NCI-H2171 treated with DMSO at 0.1 percent for 48 hours (cell line): ENCODE measurements around the gene CCNJL.
"Not testable (repeated sequence)": the region's sequence is repeated elsewhere in the genome, so short reads cannot be mapped to it uniquely, and the experiment has no call there.

Experiments
- DNase-seq: peaks from one replicate; lab custom pipeline; 2025; lab: John Stamatoyannopoulos, UW

The CCNJL gene, protein sequence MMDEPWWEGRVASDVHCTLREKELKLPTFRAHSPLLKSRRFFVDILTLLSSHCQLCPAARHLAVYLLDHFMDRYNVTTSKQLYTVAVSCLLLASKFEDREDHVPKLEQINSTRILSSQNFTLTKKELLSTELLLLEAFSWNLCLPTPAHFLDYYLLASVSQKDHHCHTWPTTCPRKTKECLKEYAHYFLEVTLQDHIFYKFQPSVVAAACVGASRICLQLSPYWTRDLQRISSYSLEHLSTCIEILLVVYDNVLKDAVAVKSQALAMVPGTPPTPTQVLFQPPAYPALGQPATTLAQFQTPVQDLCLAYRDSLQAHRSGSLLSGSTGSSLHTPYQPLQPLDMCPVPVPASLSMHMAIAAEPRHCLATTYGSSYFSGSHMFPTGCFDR

DNA sequence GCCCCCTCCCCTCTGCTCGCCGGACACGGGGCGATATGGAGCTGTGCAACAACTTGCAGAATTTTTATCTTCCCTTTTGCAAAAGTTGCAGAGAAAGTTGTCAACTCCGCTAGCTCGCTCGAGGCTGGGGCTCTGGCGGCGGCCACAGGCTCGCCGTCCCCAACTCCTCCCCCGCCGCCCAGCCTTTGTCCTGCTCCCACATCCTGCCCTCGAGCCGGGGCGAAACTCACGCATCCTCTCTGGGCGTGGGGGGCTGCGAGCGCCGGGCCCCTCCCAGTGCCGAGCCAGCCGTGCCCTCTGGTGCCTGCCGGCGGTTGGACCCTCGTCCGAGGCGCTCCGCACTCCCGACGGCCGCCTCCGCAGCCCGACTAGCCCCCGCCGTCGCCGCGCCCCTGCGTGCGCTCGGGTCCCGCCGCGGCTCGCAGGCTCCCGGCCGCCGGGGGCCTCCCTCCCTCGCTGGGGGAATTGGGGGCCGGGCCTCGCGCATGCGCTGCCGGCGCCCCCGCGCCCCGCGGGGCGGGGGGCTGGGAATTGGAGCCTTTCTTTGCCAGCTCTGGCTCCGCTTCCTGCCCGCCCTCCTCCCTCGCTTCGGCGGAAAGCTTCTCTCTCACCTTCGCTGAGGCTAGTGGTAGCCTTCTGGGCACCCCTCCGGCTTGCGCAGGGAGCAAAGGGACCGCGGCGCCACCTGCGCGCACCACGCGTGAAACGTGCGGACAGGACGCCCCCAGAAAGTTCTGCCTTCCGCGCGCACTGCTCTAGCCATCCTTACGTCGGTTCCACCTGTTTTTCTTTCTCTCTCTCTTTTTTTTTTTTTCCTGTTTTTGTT, at the start of gene CCNJL:
Gene CCNJL, minus strand, starts transcription at position 431 of the 826 bp plus-strand sequence. CDS start 641 bp downstream, outside the sequence.
- DNase-seq: peak; percentile 70

DNA sequence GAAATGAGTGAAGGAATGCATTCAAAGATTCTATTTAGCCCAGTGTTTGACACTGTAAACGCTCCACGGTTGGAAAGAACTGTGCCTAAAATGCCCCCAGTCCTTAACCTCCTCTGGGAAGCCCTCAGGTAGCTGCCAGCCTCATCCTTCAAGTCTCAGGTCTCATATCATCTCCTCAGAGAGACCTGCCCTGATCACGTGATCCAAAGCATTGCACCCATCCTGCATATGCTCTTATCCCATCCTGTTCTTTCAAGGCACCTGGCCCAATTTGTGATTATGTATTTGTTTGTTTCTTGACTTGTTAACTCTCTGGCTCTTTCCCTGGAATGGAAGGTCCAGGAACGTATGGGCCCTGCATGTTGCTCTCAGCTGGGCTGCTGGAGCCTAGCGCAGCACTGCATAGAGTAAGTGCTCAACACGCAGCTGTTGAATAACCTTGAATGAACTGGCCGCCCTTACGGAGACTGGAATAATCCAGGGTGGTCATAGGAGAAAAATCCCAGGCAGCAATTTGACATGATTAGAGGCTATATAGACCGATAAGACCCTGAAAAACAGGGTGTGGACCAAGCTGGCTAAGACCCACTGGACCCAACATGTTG, 49.4 kb upstream of the CCNJL start:
- DNase-seq: no peak

DNA sequence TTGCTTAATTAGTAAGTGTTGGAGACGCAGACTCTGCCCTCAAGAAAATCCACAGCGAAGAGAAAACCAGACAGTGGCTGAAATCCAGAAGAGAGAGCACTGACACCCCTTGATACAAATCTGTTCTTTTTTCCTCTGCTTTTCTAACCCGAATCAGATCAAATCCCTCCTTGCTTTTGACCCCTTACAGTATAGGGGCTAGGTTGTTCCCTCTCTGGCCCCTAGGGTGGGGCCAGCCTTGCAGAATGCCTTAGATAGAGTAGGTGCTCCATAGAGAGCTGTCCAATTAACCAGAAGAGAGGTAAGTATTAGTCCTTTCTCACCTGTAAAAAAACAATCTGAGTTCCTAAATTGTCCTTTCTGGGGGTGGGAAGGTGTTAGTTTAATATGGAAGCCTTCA, 47.9 kb upstream of the CCNJL start:
- no peak for DNase-seq

DNA sequence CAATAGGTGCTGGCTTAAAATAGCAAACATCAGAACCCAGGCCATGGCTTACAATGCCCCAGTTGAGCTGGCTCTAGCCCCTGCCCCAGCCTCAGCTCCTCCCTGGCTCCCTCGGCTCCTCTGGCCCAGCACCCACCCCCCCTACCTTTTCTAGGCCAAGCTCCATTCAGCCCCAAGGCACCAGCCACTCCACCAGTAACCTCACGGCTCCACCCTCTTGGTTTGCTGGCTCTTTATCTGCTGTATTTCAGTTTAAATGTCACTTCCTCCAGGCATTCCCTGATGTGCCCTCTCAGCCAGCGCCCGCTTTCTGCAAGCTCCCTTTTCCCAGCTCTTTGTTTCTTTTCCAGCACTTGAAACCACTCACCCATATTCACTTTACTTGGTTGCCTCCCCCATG, 47.5 kb upstream of the CCNJL start:
- DNase-seq: no peak

DNA sequence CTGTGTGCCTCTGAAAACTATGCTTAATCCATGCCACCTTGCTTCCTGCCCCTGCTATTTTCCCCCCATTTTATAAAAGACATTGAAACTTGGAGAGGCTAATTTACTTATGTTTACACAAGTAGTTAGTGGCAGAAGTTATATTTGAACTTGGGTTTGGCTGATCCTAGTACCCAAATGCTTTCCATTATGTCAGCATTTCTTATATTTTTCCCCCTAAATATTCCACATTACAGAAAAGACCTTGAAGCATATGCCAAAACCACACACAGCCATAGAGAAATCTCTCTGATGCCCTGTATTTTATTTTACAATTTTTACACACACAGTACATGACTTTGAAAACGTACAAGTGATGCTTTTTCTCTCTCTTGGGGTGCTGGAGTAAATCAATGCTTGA, 46.9 kb upstream of the CCNJL start:
- no peak for DNase-seq

DNA sequence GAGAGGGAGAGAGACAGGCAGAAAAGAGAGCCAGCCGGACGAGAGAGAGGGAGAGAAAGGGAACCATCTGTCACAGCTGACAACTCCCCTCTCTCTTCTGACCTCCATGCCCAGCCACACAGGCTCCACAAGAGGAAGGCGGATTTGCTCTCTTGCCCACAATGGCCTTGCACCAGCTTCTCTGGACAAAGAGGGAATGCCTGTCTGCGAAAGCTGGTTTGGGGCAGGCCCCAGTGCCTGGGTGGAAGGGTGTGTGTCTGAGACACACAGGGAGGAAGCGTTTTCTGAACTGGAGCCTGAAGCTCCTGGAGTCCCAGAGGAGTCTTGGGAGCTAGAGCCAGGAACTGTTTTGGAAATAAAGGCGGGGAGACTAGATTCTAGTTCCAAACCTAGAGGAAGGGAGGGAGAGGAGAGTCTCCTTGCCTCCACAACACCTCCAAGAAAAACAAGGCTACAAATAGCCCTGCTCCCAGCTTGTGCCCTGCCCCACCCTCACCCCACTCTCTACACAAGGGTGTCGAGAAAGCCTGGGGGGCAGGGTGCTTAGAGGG, 45.6 kb upstream of the CCNJL start:
- no peak for DNase-seq

DNA sequence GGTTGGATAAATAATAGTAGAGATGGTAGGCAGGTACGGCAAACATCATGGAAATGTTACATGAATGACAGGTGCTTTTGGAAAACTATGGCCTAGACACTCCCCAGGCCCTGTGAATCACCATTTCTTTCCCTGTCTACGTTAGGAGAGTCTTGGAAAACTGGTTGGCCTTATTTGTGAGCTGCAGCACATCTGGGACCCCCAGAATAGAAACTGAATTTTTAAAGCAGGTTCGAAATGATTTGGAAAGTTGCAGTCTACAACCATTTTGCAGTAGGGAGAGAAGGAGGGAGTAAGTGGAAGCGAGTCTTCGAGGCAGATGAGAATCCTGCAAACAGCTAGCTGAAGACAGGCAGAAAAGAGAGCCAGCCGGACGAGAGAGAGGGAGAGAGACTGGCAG, 45.0 kb upstream of the CCNJL start:
- DNase-seq: no peak

DNA sequence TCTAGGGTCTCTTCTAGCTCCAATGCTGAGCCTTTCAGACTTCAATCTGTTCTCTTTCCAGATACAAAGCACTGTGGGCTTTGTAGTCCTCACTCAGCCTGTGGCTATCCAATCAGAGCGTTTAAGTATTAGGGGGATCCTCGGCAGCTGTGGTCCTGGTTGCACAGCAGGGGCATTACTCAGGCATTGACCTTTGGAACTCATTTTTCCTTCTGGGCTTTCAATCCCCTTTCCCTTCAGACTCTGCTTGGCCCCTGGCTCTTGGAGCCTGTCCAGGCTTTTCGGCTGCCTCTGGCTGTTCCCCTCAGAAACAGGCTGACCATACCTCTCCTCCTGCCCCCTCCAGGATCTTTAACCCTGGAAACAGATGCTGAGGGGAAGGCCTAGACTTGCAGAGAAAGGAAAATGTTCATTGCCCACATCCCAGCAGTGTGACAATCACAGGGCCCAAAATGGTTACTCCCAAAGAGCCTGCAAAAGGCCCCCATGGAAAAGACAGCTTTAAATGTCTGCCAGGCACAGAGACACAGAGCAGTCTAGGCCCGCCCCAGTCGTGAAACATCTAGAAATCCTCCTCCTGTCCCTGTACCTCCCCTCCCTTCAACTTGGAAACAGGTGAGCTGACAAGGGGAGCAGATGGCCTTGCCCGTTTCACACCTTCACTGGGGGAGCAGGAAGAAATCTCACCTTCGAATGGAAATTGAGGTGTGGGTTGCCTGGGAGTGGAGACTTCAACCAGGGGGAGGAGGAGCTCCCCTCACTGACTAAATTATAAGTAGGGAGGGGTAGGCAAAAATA, 44.4 kb upstream of the CCNJL start:
- DNase-seq: peak; percentile 10

DNA sequence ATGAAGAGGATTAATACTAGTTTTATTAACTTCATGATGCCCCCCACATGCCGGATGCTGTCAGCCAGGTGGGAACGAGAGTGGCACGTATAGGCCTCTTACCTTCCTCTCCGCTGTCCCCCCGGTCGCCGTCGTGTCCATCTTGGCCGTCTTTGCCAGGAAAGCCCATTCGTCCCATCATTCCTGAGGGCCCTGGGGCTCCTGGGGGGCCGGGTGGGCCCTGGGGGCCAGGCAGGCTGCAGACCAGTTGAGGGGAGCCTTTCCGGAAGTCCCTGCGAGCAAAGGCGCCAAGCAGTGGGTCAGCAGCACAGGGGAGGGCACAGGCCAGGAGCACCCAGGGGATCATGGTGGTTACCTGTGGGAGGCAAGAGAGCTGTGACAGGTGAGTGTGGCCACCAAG, 42.3 kb upstream of the CCNJL start:
- DNase-seq: no peak

DNA sequence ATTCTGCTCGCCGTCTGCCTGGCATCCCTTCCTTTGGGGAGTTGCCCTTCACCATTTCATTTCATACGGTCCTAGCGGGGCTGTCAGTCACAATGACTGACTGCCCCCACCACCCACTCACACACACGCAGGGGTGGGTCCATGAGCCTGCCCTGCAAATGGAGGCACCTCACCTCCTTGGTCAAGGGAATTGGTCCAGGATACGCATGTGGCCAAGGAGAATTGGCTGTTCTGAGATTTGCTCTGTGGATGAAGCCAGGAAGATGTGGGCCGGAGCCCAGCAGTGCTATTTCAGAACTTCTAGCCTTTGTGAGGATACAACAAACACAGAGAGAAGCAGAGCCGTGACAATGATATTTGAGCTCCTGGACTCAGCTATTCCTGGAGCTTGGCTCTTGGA, 41.0 kb upstream of the CCNJL start:
- no peak for DNase-seq

DNA sequence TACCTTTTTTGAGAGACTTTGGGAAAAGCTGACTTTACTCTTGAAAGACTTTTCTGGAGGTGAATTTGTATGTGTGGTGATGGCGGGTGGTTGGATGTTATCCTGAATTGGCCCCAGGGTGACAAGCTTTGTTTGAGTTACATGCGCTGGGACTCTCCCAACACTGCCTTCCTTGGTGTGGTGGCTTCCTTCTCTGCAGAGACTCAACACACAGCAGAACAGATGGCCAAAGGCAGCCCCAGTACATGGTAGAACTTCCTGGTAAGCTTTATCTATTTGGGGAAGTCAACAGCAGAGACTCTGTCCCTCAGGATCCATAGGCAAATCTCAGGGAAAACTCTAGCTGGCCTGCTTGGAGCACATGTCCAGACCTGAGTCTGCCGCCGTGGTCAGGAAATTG, 39.9 kb upstream of the CCNJL start:
- DNase-seq: no peak

DNA sequence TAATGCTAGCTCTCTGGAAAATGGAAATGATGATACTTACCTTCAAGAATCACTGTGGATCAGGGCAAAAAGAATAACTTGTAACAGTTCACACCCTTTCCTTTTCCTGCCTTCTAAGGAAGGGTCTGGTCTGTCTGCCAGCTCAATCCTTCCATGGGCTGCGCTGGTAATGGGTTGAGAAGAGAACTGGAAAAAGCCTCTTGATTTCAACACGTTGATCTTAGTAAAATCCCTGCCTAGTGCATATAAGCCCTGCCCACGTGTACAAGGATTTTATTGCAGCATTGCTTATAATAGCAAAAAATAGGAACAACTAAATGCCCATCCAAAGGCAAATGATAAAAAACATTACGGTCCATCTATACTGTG, 37.6 kb upstream of the CCNJL start:
- no peak for DNase-seq

DNA sequence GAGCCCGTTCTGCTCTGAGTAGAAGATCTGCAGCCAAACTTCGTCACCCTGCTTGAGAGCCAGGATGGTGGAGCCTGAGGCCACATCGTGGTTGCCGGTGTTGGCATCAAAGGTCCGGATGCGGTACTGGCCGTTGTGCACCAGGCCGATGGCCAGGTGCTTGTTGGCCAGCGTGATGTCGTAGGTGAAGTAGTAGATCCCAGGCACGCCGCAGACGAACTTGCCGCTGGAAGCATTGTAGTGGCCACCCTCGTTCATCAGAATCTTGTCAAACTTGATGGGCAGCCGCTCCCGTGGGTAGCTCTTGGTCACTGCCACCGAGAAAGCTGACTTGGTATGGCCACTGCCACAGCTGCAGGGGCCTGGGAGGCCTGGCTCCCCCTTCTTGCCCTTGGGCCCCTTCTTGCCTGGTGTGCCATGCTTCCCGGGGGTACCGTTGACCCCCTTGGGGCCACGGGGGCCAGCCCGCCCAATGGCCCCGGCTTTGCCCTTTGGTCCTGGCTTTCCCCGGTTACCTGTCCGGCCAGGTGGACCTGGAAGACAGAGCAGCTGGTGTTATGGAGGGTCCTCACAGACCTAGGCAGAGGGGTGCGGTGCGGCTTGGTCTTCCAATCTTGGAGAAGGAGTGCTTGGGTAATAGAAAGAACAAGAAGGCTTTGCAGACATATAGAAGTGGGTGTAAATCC, 37.0 kb upstream of the CCNJL start:
- DNase-seq: no peak

DNA sequence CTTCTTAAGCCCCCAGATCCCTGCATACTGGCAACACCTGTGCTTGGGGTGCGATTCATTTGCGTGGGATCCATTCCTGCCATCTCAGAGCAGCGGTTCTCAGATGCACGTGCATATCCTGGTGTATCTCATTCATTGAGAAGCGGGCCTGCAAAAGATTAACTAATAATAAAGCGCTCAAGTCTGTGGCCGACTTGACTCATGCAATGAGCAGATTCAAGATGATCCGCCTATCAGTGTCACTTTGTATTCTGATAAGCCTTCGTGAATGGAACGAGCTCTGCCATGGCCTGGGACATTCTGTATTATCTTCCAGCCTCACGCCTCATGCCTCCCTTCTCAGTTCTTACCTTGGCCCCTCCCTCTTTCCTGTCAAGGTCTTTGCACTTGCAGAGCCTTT, 35.7 kb upstream of the CCNJL start:
- no peak for DNase-seq

DNA sequence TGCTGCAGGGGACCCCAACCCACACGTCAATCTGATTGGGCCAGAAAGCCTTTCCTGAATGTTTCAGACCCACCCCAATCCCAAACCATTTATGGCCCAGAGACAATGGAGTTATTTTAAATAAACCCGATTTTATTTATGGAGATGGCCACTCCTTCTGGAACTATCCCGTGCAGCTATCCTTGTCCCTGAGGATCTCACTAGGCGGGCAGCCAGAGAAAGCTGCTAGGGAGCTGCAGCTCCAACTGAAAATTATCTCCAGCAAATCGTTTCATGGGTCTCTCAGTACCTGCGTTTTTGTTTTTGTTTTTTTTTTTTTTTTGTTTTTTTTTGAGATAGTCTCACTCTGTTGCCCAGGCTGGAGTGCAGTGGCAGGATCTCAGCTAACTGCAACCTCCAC, 35.1 kb upstream of the CCNJL start:
- no peak for DNase-seq

DNA sequence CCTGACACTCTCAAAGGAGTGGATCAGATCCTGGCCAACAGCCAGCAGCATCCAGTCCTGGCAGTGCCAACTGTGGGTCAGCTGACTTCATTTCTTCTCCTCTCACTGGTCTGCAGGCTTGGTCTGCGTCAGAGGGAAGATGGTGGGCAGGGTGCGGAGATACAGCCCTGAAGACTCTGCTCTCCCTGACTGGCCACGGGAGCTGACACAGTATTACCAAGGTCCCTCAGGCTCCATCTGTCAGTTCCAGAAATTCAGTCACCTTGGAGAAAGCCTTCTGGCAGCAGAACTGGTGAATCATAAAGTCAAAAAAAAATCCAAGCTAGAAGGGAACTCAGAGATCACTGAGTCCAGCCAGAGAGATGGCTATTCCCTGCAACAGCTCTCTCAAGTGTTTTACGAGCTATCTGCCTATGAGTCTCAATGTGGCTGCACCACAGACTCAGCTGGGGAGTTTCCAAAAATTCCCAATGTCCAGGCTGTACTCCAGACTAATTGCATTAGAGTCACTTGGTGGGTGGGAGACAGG, 30.1 kb upstream of the CCNJL start:
- DNase-seq: peak; percentile 18

DNA sequence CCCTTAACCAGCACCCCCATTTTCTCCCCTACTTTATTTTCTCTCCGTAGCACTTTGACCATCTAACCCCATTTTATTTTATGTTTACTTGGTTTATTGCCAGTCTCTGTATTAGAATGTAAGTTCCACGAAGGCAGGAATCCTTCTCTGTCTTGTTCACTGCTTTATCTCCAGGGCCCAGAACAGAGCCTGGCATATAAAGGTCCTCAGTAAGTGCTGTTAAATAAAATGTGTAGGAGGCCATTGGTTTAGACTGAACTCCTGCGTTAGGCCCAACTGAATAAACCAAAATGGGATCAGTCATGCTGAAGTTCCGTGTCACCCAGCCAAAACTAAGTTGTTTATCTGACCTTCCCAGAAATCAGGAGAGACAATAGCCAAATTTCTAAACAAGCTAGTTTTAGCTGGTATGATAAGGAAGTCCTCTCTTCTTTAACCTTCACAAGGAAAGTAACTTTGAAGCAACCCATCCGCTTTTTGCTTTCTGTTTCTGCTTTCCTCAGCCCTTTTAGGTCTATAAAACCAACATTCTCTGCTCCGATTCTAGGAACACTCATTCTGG, 29.0 kb upstream of the CCNJL start:
- DNase-seq: no peak

DNA sequence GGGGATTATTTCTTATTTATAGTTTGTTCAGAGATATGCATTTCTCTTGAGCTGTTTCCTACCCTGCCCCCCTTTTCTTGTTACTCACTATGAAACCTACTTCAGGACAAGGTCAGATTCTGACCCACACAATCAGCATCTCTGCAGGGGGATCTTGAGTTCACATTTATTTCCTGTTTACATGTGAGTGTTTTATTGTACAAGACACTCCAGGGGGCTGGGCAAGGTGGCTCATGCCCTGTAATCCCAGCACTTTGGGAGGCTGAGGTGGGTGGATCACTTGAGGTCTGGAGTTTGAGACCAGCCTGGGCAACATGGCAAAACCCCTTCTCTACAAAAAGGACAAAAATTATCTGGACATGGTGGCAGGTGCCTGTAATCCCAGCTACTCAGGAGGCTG, 28.1 kb upstream of the CCNJL start:
- not testable (repeated sequence) for DNase-seq

DNA sequence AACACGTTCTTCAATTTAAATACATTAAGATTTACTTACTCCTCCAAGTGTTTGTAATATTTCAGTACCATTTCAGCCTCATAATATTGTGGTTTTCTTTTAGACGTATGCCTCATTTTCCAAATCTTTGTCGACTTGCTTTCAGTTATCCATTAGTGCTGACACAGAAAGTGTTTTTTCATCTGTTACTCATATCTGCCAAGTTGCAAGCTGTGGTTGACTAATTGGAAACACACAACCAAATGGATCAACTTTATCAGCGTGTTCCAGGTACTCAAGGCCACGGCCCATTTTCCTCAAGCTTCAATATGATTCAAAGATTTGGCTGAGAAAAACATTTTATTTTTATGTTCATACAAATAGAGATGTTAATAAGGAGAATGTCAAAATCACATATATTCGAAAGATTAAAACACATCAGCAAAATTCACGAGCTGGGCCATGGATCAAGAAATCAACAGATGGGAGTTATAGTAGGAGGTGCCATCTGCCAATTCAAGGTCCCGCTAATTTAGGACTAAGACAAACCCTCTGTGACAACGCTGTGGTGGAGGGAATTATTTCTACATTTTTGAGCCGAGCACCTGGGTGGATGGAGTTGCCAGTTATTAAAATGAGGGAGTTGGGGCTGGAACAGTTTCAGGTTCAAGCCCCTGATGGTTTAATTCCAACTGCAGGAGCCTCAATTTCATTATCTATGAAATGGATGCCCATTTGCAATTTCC, 27.2 kb upstream of the CCNJL start:
- DNase-seq: peak; percentile 89

DNA sequence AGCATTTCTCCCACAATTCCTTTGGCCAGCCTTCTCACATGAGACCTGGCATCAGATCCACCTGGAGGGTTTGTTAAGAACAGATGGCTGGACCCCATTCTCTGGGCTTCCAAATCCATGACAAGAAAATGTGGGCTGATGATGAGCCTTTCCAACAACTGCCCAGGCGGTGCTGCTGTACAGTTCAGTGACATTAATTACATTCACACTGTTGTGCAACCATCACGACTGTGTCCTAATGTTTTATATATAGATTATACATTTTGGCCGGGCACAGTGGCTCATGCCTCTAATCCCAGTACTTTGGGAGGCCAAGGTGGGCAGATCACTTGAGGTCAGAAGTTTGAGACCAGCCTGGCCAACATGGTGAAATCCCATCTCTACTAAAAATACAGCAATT, 22.4 kb upstream of the CCNJL start:
- not testable (repeated sequence) for DNase-seq
